NCI-H1930 (cell line): ENCODE results near the gene SBSN.

Source experiments
- DNase-seq, 2 experiments: peaks; one replicate each; lab custom pipeline; 2025; lab: John Stamatoyannopoulos, UW

SBSN gene

DNA sequence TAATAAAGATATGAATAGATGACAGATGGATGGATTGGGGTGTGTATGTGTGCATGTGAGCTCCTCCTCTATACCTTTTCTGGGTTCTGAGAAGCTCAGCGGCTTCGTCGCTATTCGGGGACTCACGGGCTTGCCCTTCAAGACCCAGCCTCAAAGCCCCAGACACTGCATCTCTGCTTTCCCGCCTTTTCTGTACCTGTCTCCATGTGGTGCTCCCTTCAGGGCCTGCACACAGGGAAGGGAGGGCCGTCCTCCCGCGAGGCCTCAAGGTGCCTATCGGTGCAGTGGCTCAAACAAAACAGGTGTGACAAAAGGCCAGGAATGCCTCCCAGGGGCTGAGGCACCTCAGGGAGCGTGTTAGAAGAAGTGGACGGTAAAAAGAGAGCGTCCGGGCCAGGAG is 54.0 kb downstream of the SBSN start:
- DNase-seq: no peak
